SK-N-SH treated with all-trans-retinoic acid at 6 μM for 48 hours (cell line): ENCODE measurements around the gene C5AR1.

Source experiments
- ATAC-seq: fragments of 200-7000 bp; cut with Tn5 transposase; 3 replicates; pipeline ENCODE4 v1.9.1; 2020; ENCODE audit warnings: mild to moderate bottlenecking, moderate library complexity
- ARNTL ChIP-seq: fragments of 450-650 bp; formaldehyde crosslinking; IDR thresholded peaks from 2 replicates; pipeline ENCODE4 v1.5.0; 2020; ENCODE audit warnings: low read depth, mild to moderate bottlenecking, moderate library complexity, borderline replicate concordance
- CREB5 ChIP-seq: fragments of 250-450 bp; sonication (Bioruptor Pico); IDR thresholded peaks from 2 replicates; pipeline ENCODE4 v1.5.1; 2020; ENCODE audit warnings: low read depth, mild to moderate bottlenecking, moderate library complexity
- CSDC2 ChIP-seq: fragments of 250-450 bp; sonication (Bioruptor Pico); IDR thresholded peaks from 2 replicates; pipeline ENCODE4 v1.5.0; 2020; ENCODE audit warnings: mild to moderate bottlenecking, moderate library complexity
- CSRNP3 ChIP-seq: fragments of 250-450 bp; sonication (Bioruptor Pico); IDR thresholded peaks from 2 replicates; pipeline ENCODE4 v1.5.1; 2021; ENCODE audit warnings: mild to moderate bottlenecking, moderate library complexity
- ESRRG ChIP-seq: fragments of 250-450 bp; sonication (Bioruptor Pico); IDR thresholded peaks from 2 replicates; pipeline ENCODE4 v1.6.1; 2021; ENCODE audit warnings: mild to moderate bottlenecking
- GLIS3 ChIP-seq: fragments of 250-450 bp; sonication (Bioruptor Pico); IDR thresholded peaks from 2 replicates; pipeline ENCODE4 v1.5.0; 2020; ENCODE audit warnings: mild to moderate bottlenecking, moderate library complexity
- ISL1 ChIP-seq: fragments of 250-450 bp; sonication (Bioruptor Pico); IDR thresholded peaks from 2 replicates; pipeline ENCODE4 v2.1.2; 2022; ENCODE audit warnings: mild to moderate bottlenecking, moderate library complexity
- OSR1 ChIP-seq: fragments of 250-450 bp; sonication (Bioruptor Pico); IDR thresholded peaks from 2 replicates; pipeline ENCODE4 v1.8.0; 2022; ENCODE audit warnings: moderate library complexity, mild to moderate bottlenecking, inconsistent platforms
- POU6F1 ChIP-seq: fragments of 250-450 bp; sonication (Bioruptor Pico); IDR thresholded peaks from 2 replicates; pipeline ENCODE4 v1.8.0; 2021; ENCODE audit warnings: low read depth, mild to moderate bottlenecking, moderate library complexity, borderline replicate concordance
- PPARA ChIP-seq: fragments of 250-450 bp; sonication (Bioruptor Pico); IDR thresholded peaks from 2 replicates; pipeline ENCODE4 v1.5.0; 2020; ENCODE audit warnings: mild to moderate bottlenecking, borderline replicate concordance
- RARB ChIP-seq: fragments of 250-450 bp; sonication (Bioruptor Pico); IDR thresholded peaks from 2 replicates; pipeline ENCODE4 v1.8.0; 2021; ENCODE audit warnings: mild to moderate bottlenecking, moderate library complexity
- SNAI2 ChIP-seq: fragments of 250-450 bp; sonication (Bioruptor Pico); IDR thresholded peaks from 2 replicates; pipeline ENCODE4 v1.5.0; 2020; ENCODE audit warnings: mild to moderate bottlenecking, moderate library complexity
- TCF4 ChIP-seq: fragments of 250-450 bp; sonication (Bioruptor Pico); IDR thresholded peaks from 2 replicates; pipeline ENCODE4 v1.8.0; 2021; ENCODE audit warnings: mild to moderate bottlenecking, moderate library complexity, borderline replicate concordance
- TOX ChIP-seq: fragments of 250-450 bp; sonication (Bioruptor Pico); IDR thresholded peaks from 2 replicates; pipeline ENCODE4 v1.8.0; 2021; ENCODE audit warnings: mild to moderate bottlenecking, moderate library complexity, borderline replicate concordance
- TSHZ2 ChIP-seq: fragments of 250-450 bp; sonication (Bioruptor Pico); IDR thresholded peaks from 2 replicates; pipeline ENCODE4 v1.5.0; 2020; ENCODE audit warnings: mild to moderate bottlenecking, moderate library complexity
- ZC3H10 ChIP-seq: fragments of 250-450 bp; sonication (Bioruptor Pico); IDR thresholded peaks from 2 replicates; pipeline ENCODE4 v1.5.1; 2021; ENCODE audit warnings: mild to moderate bottlenecking, moderate library complexity
- ZFP3 ChIP-seq: fragments of 250-450 bp; sonication (Bioruptor Pico); IDR thresholded peaks from 2 replicates; pipeline ENCODE4 v1.5.0; 2020; ENCODE audit warnings: mild to moderate bottlenecking, moderate library complexity
- ZFP30 ChIP-seq: fragments of 450-650 bp; formaldehyde crosslinking; IDR thresholded peaks from 2 replicates; pipeline ENCODE4 v1.5.0; 2022; ENCODE audit warnings: mild to moderate bottlenecking, moderate library complexity
- ZNF565 ChIP-seq: fragments of 450-650 bp; formaldehyde crosslinking; conservative IDR thresholded peaks from 2 replicates; pipeline ENCODE4 v1.5.0; 2020; ENCODE audit warnings: low read depth, mild to moderate bottlenecking, moderate library complexity
- ZNF70 ChIP-seq: fragments of 450-650 bp; formaldehyde crosslinking; IDR thresholded peaks from 2 replicates; pipeline ENCODE4 v1.5.0; 2020; ENCODE audit warnings: mild to moderate bottlenecking, moderate library complexity
- ZNF8 ChIP-seq: fragments of 450-650 bp; formaldehyde crosslinking; IDR thresholded peaks from 2 replicates; pipeline ENCODE4 v1.5.0; 2020; ENCODE audit warnings: mild to moderate bottlenecking, moderate library complexity
- TF ChIP-seq, protein P1 (sequence below): fragments of 250-450 bp; sonication (Bioruptor Pico); IDR thresholded peaks from 2 replicates; pipeline ENCODE4 v1.8.0; 2020; ENCODE audit warnings: mild to moderate bottlenecking, moderate library complexity, borderline replicate concordance

C5AR1 gene

GRCh38 chr19:47353307-47353712, 43.6 kb downstream of the C5AR1 start:
- ATAC-seq = no peak

DNA sequence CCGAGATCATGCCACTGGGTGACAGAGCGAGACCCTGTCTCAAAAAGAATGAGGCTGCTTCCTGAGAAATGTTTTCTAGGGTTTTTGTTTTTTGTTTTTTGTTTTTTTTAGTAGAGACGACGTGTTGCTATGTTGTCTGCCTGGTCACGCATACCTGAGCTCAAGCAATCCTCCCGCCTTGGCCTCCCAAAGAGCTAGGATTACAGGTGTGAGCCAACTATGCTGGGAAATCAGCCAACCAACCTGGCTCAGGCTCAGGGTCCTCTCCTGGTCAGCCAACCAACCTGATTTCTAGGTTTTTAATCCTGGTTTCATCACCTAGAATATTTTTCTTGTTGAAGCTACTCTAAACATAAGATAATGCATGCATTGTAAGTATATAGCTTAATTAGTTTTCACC, 47.2 kb downstream of the C5AR1 start:
- TF ChIP-seq ARNTL (no peak), PPARA (CRISPR knock-in tag) (no peak), POU6F1 (no peak), ISL1 (CRISPR knock-in tag) (no peak), ZNF565 (no peak), TOX (CRISPR knock-in tag) (no peak), ESRRG (CRISPR knock-in tag) (no peak), ZFP3 (no peak), CSRNP3 (CRISPR knock-in tag) (no peak), OSR1 (CRISPR knock-in tag) (no peak), GLIS3 (CRISPR knock-in tag) (no peak), RARB (CRISPR knock-in tag) (no peak)
- no peak for ATAC-seq

More at GRCh38 chr19:47353307-47353712, 43.6 kb downstream of the C5AR1 start:
- no peak for TF ChIP-seq TOX (CRISPR knock-in tag)
- no peak for TF ChIP-seq ZC3H10 (CRISPR knock-in tag)
- no peak for TF ChIP-seq ZNF565
- TF ChIP-seq ESRRG (CRISPR knock-in tag) = no peak
- no peak for TF ChIP-seq ISL1 (CRISPR knock-in tag)
- TF ChIP-seq PPARA (CRISPR knock-in tag) = no peak
- TF ChIP-seq RARB (CRISPR knock-in tag) = no peak
- TF ChIP-seq CSDC2 (CRISPR knock-in tag) = no peak
- TF ChIP-seq CREB5 (CRISPR knock-in tag) = no peak
- TF ChIP-seq ARNTL = no peak
- TF ChIP-seq, protein P1, sequence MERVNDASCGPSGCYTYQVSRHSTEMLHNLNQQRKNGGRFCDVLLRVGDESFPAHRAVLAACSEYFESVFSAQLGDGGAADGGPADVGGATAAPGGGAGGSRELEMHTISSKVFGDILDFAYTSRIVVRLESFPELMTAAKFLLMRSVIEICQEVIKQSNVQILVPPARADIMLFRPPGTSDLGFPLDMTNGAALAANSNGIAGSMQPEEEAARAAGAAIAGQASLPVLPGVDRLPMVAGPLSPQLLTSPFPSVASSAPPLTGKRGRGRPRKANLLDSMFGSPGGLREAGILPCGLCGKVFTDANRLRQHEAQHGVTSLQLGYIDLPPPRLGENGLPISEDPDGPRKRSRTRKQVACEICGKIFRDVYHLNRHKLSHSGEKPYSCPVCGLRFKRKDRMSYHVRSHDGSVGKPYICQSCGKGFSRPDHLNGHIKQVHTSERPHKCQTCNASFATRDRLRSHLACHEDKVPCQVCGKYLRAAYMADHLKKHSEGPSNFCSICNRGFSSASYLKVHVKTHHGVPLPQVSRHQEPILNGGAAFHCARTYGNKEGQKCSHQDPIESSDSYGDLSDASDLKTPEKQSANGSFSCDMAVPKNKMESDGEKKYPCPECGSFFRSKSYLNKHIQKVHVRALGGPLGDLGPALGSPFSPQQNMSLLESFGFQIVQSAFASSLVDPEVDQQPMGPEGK = no peak
- TF ChIP-seq SNAI2 (CRISPR knock-in tag) = no peak
- no peak for TF ChIP-seq ZNF8 (CRISPR knock-in tag)

DNA sequence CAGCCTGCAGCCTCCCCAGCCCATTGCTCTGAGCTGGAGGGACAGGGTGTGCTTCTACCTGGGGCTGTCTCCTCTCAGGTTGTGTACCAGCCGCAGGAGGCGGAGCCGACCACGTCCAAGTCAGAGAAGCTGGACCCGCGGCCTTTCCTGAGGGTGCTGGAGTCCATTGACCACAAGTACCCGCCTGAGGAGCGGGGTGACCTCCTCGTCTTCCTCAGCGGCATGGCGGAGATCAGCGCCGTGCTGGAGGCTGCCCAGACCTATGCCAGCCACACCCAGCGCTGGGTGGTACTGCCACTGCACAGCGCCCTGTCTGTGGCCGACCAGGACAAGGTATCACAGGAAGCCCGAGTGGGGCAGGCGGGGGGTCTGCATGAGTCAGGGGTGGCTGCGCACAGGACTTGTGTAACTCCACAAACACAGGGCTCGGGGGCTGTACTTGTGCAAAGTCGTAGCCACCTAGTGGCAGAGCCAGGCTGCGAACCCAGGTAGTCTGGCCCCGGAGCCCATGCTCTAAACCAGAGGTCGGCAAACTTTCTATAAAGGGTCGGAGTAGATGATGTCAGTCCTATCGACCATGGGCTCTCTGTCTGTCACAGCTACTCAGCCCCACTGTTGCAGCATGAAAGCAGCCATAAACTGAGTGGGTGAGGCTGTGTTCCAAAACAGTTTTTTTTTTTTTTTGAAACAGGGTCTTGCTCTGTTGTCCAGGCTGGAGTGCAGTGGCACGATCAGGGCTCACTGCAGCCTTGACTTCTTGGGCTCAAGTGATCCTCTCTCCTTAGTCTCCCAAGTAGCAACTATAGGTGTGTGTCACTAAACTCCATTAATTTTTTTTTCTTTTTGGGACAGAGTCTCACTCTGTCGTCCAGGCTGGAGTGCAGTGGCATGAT, 48.4 kb downstream of the C5AR1 start:
- no peak; the same call in 1 of the 3 replicates for ATAC-seq
- TF ChIP-seq ZC3H10 (CRISPR knock-in tag) = no peak
- no peak for TF ChIP-seq TSHZ2 (CRISPR knock-in tag)
- TF ChIP-seq TOX (CRISPR knock-in tag) = no peak
- no peak for TF ChIP-seq ZNF8 (CRISPR knock-in tag)
- TF ChIP-seq OSR1 (CRISPR knock-in tag) = no peak
- no peak for TF ChIP-seq ZNF70 (CRISPR knock-in tag)
- TF ChIP-seq CSDC2 (CRISPR knock-in tag) = no peak
- TF ChIP-seq, protein P1 = no peak
- no peak for TF ChIP-seq ZFP3
- TF ChIP-seq ZFP30 (CRISPR knock-in tag) = no peak
- no peak for TF ChIP-seq ISL1 (CRISPR knock-in tag)
- no peak for TF ChIP-seq SNAI2 (CRISPR knock-in tag)
- TF ChIP-seq PPARA (CRISPR knock-in tag) = no peak
- no peak for TF ChIP-seq TCF4 (CRISPR knock-in tag)
- no peak for TF ChIP-seq ZNF565
- no peak for TF ChIP-seq GLIS3 (CRISPR knock-in tag)
- no peak for TF ChIP-seq CREB5 (CRISPR knock-in tag)
- no peak for TF ChIP-seq RARB (CRISPR knock-in tag)
- no peak for TF ChIP-seq ESRRG (CRISPR knock-in tag)
